ENCODE results near the gene DEFB116.
"Not testable (repeated sequence)": the region's sequence is repeated elsewhere in the genome, so short reads cannot be mapped to it uniquely, and the experiment has no call there.

The DEFB116 gene

GRCh38 chr20:31308535-31309162 is at the start of gene DEFB116:
DEFB116 (minus strand) TSS chr20:31308585; CDS start chr20:31308585, 0 bp downstream.
- no peaks in the 10 kb centered on the region for H3K9me3 ChIP-seq (ENCODE audit: control insufficient read depth, low read length)
- no peaks in the 10 kb centered on the region for H3K4me1 ChIP-seq (ENCODE audit: control insufficient read depth, insufficient read depth, low read length)
- H3K36me3 ChIP-seq (ENCODE audit: control insufficient read depth, insufficient read depth, low read length): no peaks in the 10 kb centered on the region
- H3K4me3 ChIP-seq (ENCODE audit: low read length): no peak within 1 kb of the TSS
- no peaks in the 10 kb centered on the region for H3K27me3 ChIP-seq (ENCODE audit: control insufficient read depth, insufficient read depth, low read length)
- no peak within 1 kb of the TSS for H3K9ac ChIP-seq (ENCODE audit: low read length)

- Histone ChIP-seq H3K36me3 (ENCODE audit: control insufficient read depth, insufficient read depth, low read length) (no peaks in the 10 kb centered on the region), H3K4me3 (ENCODE audit: low read length) (no peak overlapping the region), H3K27me3 (ENCODE audit: control insufficient read depth, insufficient read depth, low read length) (no peaks in the 10 kb centered on the region), H3K9me3 (ENCODE audit: control insufficient read depth, low read length) (no peaks in the 10 kb centered on the region), H3K9ac (ENCODE audit: low read length) (no peak overlapping the region), H3K4me1 (ENCODE audit: control insufficient read depth, insufficient read depth, low read length) (no peaks in the 10 kb centered on the region)
Observed at GRCh38 chr20:31355981-31356380, 47.6 kb upstream of the DEFB116 start.

- no peaks in the 10 kb centered on the region for H3K4me1 ChIP-seq (ENCODE audit: control insufficient read depth, insufficient read depth, low read length)
- no peaks in the 10 kb centered on the region for H3K9me3 ChIP-seq (ENCODE audit: control insufficient read depth, low read length)
- no peak overlapping the region for H3K4me3 ChIP-seq (ENCODE audit: low read length)
- H3K27me3 ChIP-seq (ENCODE audit: control insufficient read depth, insufficient read depth, low read length): no peaks in the 10 kb centered on the region
- no peaks in the 10 kb centered on the region for H3K36me3 ChIP-seq (ENCODE audit: control insufficient read depth, insufficient read depth, low read length)
- no peak overlapping the region for H3K9ac ChIP-seq (ENCODE audit: low read length)
Observed at GRCh38 chr20:31341470-31341869, 33.1 kb upstream of the DEFB116 start.

- Histone ChIP-seq H3K9ac (ENCODE audit: low read length) (no peak overlapping the region), H3K27me3 (ENCODE audit: control insufficient read depth, insufficient read depth, low read length) (no peaks in the 10 kb centered on the region), H3K36me3 (ENCODE audit: control insufficient read depth, insufficient read depth, low read length) (no peaks in the 10 kb centered on the region), H3K9me3 (ENCODE audit: control insufficient read depth, low read length) (no peaks in the 10 kb centered on the region), H3K4me1 (ENCODE audit: control insufficient read depth, insufficient read depth, low read length) (no peaks in the 10 kb centered on the region), H3K4me3 (ENCODE audit: low read length) (no peak overlapping the region)
Observed at GRCh38 chr20:31330893-31331292, 22.5 kb upstream of the DEFB116 start.

- no peak overlapping the region for H3K4me3 ChIP-seq (ENCODE audit: low read length)
- no peaks in the 10 kb centered on the region for H3K27me3 ChIP-seq (ENCODE audit: control insufficient read depth, insufficient read depth, low read length)
- H3K9me3 ChIP-seq (ENCODE audit: control insufficient read depth, low read length): no peaks in the 10 kb centered on the region
- no peaks in the 10 kb centered on the region for H3K36me3 ChIP-seq (ENCODE audit: control insufficient read depth, insufficient read depth, low read length)
- H3K9ac ChIP-seq (ENCODE audit: low read length): no peak overlapping the region
- H3K4me1 ChIP-seq (ENCODE audit: control insufficient read depth, insufficient read depth, low read length): no peaks in the 10 kb centered on the region
Observed at GRCh38 chr20:31322504-31322903, 14.1 kb upstream of the DEFB116 start.

- not testable (repeated sequence) for H3K9me3 ChIP-seq (ENCODE audit: control insufficient read depth, low read length); H3K9ac ChIP-seq (ENCODE audit: low read length); H3K4me1 ChIP-seq (ENCODE audit: control insufficient read depth, insufficient read depth, low read length); H3K36me3 ChIP-seq (ENCODE audit: control insufficient read depth, insufficient read depth, low read length); H3K27me3 ChIP-seq (ENCODE audit: control insufficient read depth, insufficient read depth, low read length); H3K4me3 ChIP-seq (ENCODE audit: low read length)
Observed at GRCh38 chr20:31284964-31285363, 23.4 kb downstream of the DEFB116 start.

- Histone ChIP-seq H3K36me3 (ENCODE audit: control insufficient read depth, insufficient read depth, low read length) (no peaks in the 10 kb centered on the region), H3K27me3 (ENCODE audit: control insufficient read depth, insufficient read depth, low read length) (no peaks in the 10 kb centered on the region), H3K9ac (ENCODE audit: low read length) (no peak overlapping the region), H3K9me3 (ENCODE audit: control insufficient read depth, low read length) (no peaks in the 10 kb centered on the region), H3K4me1 (ENCODE audit: control insufficient read depth, insufficient read depth, low read length) (no peaks in the 10 kb centered on the region), H3K4me3 (ENCODE audit: low read length) (no peak overlapping the region)
Observed at GRCh38 chr20:31278178-31278577, 30.2 kb downstream of the DEFB116 start.

GRCh38 chr20:31274441-31274840 is 33.9 kb downstream of the DEFB116 start:
- no peaks in the 10 kb centered on the region for H3K36me3 ChIP-seq (ENCODE audit: control insufficient read depth, insufficient read depth, low read length)
- no peaks in the 10 kb centered on the region for H3K4me1 ChIP-seq (ENCODE audit: control insufficient read depth, insufficient read depth, low read length)
- no peaks in the 10 kb centered on the region for H3K27me3 ChIP-seq (ENCODE audit: control insufficient read depth, insufficient read depth, low read length)
- H3K9me3 ChIP-seq (ENCODE audit: control insufficient read depth, low read length): no peaks in the 10 kb centered on the region
- H3K4me3 ChIP-seq (ENCODE audit: low read length): no peak overlapping the region
- no peak overlapping the region for H3K9ac ChIP-seq (ENCODE audit: low read length)

DNA sequence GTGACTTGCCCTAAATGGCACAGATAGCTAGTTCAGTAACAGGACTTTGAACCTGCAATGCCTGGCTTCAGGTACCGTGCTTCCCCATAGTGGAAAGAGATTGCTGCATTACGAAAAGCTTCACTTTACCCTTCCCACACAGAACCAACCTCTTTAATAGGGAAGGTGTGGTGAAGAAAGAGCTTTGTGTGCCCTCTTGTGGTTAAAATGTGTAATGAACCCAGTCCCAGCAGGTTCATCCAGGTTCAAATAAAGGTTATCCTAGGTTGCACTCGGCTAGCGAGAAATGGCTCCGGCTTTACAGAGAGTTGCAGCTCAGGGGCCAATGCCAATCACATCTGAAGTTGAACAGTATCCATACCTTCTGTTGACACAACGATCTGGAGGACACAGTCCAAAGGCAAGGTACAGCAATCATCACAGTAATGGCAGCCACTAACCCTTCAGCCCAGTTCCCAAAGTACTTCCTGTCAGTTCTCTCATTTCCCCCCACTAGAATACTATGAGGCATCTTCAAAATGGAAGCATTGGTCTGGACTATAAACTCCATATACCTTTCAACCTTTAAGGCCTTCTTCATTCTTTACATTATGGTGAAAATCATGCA is 48.0 kb downstream of the DEFB116 start:
- Histone ChIP-seq H3K27me3 (ENCODE audit: control insufficient read depth, insufficient read depth, low read length) (no peaks in the 10 kb centered on the region), H3K9me3 (ENCODE audit: control insufficient read depth, low read length) (no peaks in the 10 kb centered on the region), H3K4me3 (ENCODE audit: low read length) (no peak overlapping the region), H3K4me1 (ENCODE audit: control insufficient read depth, insufficient read depth, low read length) (no peaks in the 10 kb centered on the region), H3K36me3 (ENCODE audit: control insufficient read depth, insufficient read depth, low read length) (no peaks in the 10 kb centered on the region), H3K9ac (ENCODE audit: low read length) (no peak overlapping the region)

DNA sequence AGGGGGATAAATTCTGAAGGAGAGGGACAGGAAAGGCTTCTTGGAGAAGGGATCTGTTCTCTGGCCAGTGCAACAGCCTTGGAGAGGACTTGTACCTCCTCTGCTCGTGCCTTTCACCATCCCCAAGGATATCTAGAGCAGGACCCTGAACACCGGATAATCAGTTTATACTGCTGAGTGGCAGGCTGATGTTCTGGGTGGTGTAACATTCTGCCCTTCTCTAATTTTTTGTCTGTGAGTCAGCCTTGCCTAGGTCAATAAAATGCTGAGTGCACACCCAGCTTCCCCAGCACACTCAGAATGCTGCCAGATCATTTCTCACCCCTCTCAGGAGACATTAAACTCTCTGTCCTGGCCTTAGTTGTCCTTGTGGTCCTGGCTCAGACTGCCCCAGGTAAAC is 51.0 kb downstream of the DEFB116 start, which contains the start of gene DEFB115:
TSS of gene DEFB115 (plus strand) at position 301 of the 400 bp plus-strand sequence. CDS start at position 301, 0 bp downstream.
- H3K27me3 ChIP-seq (ENCODE audit: control insufficient read depth, insufficient read depth, low read length): no peaks in the 10 kb centered on the region

GRCh38 chr20:31256959-31257358 is 51.4 kb downstream of the DEFB116 start:
- Histone ChIP-seq H3K4me3 (ENCODE audit: low read length) (no peak overlapping the region), H3K9ac (ENCODE audit: low read length) (no peak overlapping the region), H3K4me1 (ENCODE audit: control insufficient read depth, insufficient read depth, low read length) (no peaks in the 10 kb centered on the region), H3K36me3 (ENCODE audit: control insufficient read depth, insufficient read depth, low read length) (no peaks in the 10 kb centered on the region), H3K9me3 (ENCODE audit: control insufficient read depth, low read length) (no peaks in the 10 kb centered on the region), H3K27me3 (ENCODE audit: control insufficient read depth, insufficient read depth, low read length) (no peaks in the 10 kb centered on the region)

More for the DNA sequence above, 51.0 kb downstream of the DEFB116 start, which contains the start of gene DEFB115:
- H3K36me3 ChIP-seq (ENCODE audit: control insufficient read depth, insufficient read depth, low read length): no peaks in the 10 kb centered on the region
- H3K9ac ChIP-seq (ENCODE audit: low read length): no peak within 1 kb of the TSS
- no peaks in the 10 kb centered on the region for H3K4me1 ChIP-seq (ENCODE audit: control insufficient read depth, insufficient read depth, low read length)
- H3K9me3 ChIP-seq (ENCODE audit: control insufficient read depth, low read length): no peaks in the 10 kb centered on the region
- no peak within 1 kb of the TSS for H3K4me3 ChIP-seq (ENCODE audit: low read length)
